Measurements from ENCODE around the gene WDR48.

DNA sequence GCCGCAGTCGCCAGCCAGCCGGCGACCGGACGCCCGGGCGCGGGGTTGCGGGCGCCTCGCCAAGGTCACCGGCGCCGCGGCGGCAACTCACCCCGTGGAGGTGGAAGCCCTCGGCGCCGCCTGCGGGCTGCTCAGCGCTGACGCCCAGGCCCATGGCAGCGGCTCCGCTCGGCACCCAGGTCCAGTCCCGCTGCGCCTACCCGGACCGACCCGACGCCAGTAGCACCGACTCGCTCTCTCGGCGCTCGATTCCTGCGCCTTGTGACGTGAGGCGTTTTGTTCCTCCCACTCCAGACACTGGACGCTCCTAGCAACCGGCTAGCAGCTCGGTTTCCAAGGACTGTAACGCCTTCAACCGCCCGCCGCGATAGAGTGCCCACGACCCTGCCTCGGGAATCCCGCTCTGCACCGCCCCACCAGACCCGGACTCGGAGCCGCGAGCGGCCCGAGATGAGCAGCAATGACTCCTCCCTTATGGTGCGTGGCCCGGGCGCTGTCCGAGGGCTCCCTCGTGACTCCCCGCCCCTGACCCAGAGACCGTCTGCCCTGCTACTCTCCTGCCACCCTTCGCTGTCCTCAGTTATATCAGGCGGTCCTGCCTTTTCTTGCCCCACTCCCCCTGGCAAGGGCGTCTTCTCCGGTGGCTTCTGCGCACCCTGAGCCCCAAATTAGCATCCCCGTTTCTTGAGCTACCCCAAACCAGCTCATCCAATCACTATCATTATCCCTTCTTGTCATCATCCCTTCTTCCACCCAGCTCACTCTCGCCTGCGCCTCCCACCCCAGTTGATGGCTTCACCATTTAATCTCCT lies 55.8 kb downstream of the WDR48 start, which contains the start of the genes GORASP1 and TTC21A:
- TF ChIP-seq, protein P1, sequence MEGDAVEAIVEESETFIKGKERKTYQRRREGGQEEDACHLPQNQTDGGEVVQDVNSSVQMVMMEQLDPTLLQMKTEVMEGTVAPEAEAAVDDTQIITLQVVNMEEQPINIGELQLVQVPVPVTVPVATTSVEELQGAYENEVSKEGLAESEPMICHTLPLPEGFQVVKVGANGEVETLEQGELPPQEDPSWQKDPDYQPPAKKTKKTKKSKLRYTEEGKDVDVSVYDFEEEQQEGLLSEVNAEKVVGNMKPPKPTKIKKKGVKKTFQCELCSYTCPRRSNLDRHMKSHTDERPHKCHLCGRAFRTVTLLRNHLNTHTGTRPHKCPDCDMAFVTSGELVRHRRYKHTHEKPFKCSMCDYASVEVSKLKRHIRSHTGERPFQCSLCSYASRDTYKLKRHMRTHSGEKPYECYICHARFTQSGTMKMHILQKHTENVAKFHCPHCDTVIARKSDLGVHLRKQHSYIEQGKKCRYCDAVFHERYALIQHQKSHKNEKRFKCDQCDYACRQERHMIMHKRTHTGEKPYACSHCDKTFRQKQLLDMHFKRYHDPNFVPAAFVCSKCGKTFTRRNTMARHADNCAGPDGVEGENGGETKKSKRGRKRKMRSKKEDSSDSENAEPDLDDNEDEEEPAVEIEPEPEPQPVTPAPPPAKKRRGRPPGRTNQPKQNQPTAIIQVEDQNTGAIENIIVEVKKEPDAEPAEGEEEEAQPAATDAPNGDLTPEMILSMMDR (IDR thresholded peaks at IDR 0.05; ENCODE audit: insufficient read depth, low read depth, low read length): no peak
- no peak for TF ChIP-seq EZH2 (IDR thresholded peaks at IDR 0.05; ENCODE audit: insufficient read depth, low read length)

Data from astrocyte (in vitro differentiated cells and primary cell).